Endodermal cell (in vitro differentiated cells): ENCODE measurements around the gene FBXL19. TPM values are rescaled to one million over a fixed set of nuclear protein-coding genes. Genes with fewer than 3 reads are reported as not detected.

ENCODE experiments used
- DNase-seq: peaks from one replicate; pipeline ENCODE4 v3.0.0-alpha.2; 2017
- H3K27ac ChIP-seq: 2 replicates; pipeline ENCODE4 v1.5.1; 2013; ENCODE audit warnings: mild to moderate bottlenecking, low read depth, low read length, moderate library complexity
- H3K27me3 ChIP-seq: 2 replicates; pipeline ENCODE4 v1.6.1; 2013; ENCODE audit warnings: mild to moderate bottlenecking, low read length, moderate library complexity; ENCODE audit not compliant: insufficient read depth, control insufficient read depth, poor library complexity, severe bottlenecking
- H3K36me3 ChIP-seq: 2 replicates; pipeline ENCODE4 v1.7.0; 2013; ENCODE audit warnings: mild to moderate bottlenecking, low read length, moderate library complexity; ENCODE audit not compliant: control insufficient read depth, insufficient read depth
- H3K4me1 ChIP-seq: one replicate; pipeline ENCODE4 v1.7.0; 2013; ENCODE audit warnings: low read length; ENCODE audit not compliant: control insufficient read depth, insufficient read depth
- H3K4me3 ChIP-seq: 2 replicates; pipeline ENCODE4 v1.5.1; 2013; ENCODE audit warnings: mild to moderate bottlenecking, low read length, moderate library complexity
- H3K9ac ChIP-seq: 2 replicates; pipeline ENCODE4 v1.6.1; 2013; ENCODE audit warnings: mild to moderate bottlenecking, low read length, moderate library complexity; ENCODE audit not compliant: poor library complexity, severe bottlenecking; ENCODE audit errors: extremely low read depth
- H3K9me3 ChIP-seq: 2 replicates; pipeline ENCODE4 v1.6.1; 2013; ENCODE audit warnings: mild to moderate bottlenecking, low read length, moderate library complexity; ENCODE audit not compliant: control insufficient read depth
- H3K27ac Mint-ChIP-seq: 2 replicates; pipeline ENCODE4 v1.8.0; 2020; ENCODE audit warnings: mixed read lengths
- H3K27me3 Mint-ChIP-seq: 2 replicates; pipeline ENCODE4 v1.8.0; 2021; ENCODE audit warnings: mild to moderate bottlenecking, mixed read lengths; ENCODE audit not compliant: insufficient read depth
- H3K36me3 Mint-ChIP-seq: 2 replicates; pipeline ENCODE4 v1.8.0; 2020; ENCODE audit warnings: low read depth, mixed read lengths
- H3K4me1 Mint-ChIP-seq: 2 replicates; pipeline ENCODE4 v1.8.0; 2020; ENCODE audit warnings: mixed read lengths
- H3K4me3 Mint-ChIP-seq: 2 replicates; pipeline ENCODE4 v1.8.0; 2020; ENCODE audit warnings: mild to moderate bottlenecking, moderate library complexity, mixed read lengths
- H3K9me3 Mint-ChIP-seq: 2 replicates; pipeline ENCODE4 v1.8.0; 2020; ENCODE audit warnings: mild to moderate bottlenecking, mixed read lengths
- CTCF ChIP-seq: fragments of 200-600 bp; sonication (generic); conservative IDR thresholded peaks from 2 replicates; pipeline ENCODE4 v1.5.0; 2021; ENCODE audit warnings: antibody characterized with exemption, mild to moderate bottlenecking
- WGBS, 2 experiments: methylation state at CpG; one replicate each; pipeline versions ENCODE4 v1.1.5 to v1.1.7; 2013; ENCODE audit warnings: missing lambda C conversion rate in 2 of 2, mixed read lengths in 1 of 2; ENCODE audit not compliant: insufficient coverage in 1 of 2, insufficient read length in 1 of 2; 5-methylcytosine and 5-hydroxymethylcytosine counted together
- total RNA-seq, 2 donors: library from RNA; stranded (reverse); fragmentation: NEBNext Ultra II Directional in 1 of 2; extraction: Animal tissue kit (Norgen Biotek cat#: 25700) in 1 of 2; gene quantifications; 2 replicates in 1 of 2; 3 replicates in 1 of 2; pipeline ENCODE4 v1.2.1, GENCODE V29; 2021

FBXL19 gene
- total RNA-seq, 2 donors from 2014 or later: 74.0 to 84.3 TPM

GRCh38 chr16:30921748-30922419, 1.5 kb upstream of the FBXL19 start:
- peaks cover 15% of the 10 kb centered on the region for H3K4me1 Mint-ChIP-seq
- 0 to 1% methylated on average over 30 to 37 of the region's 37 CpGs for WGBS, 2 experiments
- Histone ChIP-seq H3K36me3 (peaks cover 4% of the 10 kb centered on the region), H3K9me3 (no peaks in the 10 kb centered on the region), H3K27me3 (no peaks in the 10 kb centered on the region), H3K9ac (peak overlapping the region; percentile 97), H3K4me3 (peak overlapping the region; percentile 93), H3K27ac (peak overlapping the region; percentile 92), H3K4me1 (no peaks in the 10 kb centered on the region)
- peak overlapping the region; percentile 100 for H3K27ac Mint-ChIP-seq
- peak; percentile 96 for TF ChIP-seq CTCF
- peak overlapping the region; percentile 92 for H3K4me3 Mint-ChIP-seq
- no peaks in the 10 kb centered on the region for H3K9me3 Mint-ChIP-seq
- DNase-seq: peak; percentile 99
- peaks cover 7% of the 10 kb centered on the region for H3K36me3 Mint-ChIP-seq
- no peaks in the 10 kb centered on the region for H3K27me3 Mint-ChIP-seq

- Histone ChIP-seq H3K9ac (peak overlapping the region; percentile 97), H3K27me3 (no peaks in the 10 kb centered on the region), H3K27ac (peak overlapping the region; percentile 97), H3K4me1 (no peaks in the 10 kb centered on the region), H3K4me3 (peak overlapping the region; percentile 95), H3K36me3 (peaks cover 8% of the 10 kb centered on the region), H3K9me3 (no peaks in the 10 kb centered on the region)
- DNase-seq: peak; percentile 100
- no peak for TF ChIP-seq CTCF
- Mint-ChIP-seq H3K36me3 (peaks cover 7% of the 10 kb centered on the region), H3K27me3 (no peaks in the 10 kb centered on the region), H3K4me1 (peaks cover 15% of the 10 kb centered on the region), H3K9me3 (no peaks in the 10 kb centered on the region), H3K27ac (peak overlapping the region; percentile 100), H3K4me3 (peak overlapping the region; percentile 92)
- 0% methylated on average over 24 to 42 of the region's 42 CpGs for WGBS, 2 experiments
Measured at GRCh38 chr16:30922420-30922959, 882 bp upstream of the FBXL19 start.

GRCh38 chr16:30922960-30923535, 324 bp upstream of the FBXL19 start:
- no peaks in the 10 kb centered on the region for H3K9me3 Mint-ChIP-seq
- peaks cover 17% of the 10 kb centered on the region for H3K4me1 Mint-ChIP-seq
- Histone ChIP-seq H3K27ac (peak overlapping the region; percentile 97), H3K4me1 (no peaks in the 10 kb centered on the region), H3K36me3 (peaks cover 11% of the 10 kb centered on the region), H3K27me3 (no peaks in the 10 kb centered on the region), H3K9me3 (no peaks in the 10 kb centered on the region), H3K9ac (peak overlapping the region; percentile 97), H3K4me3 (peak overlapping the region; percentile 95)
- peak overlapping the region; percentile 100 for H3K27ac Mint-ChIP-seq
- peak; percentile 100 for DNase-seq
- no peak for TF ChIP-seq CTCF
- peaks cover 7% of the 10 kb centered on the region for H3K36me3 Mint-ChIP-seq
- H3K4me3 Mint-ChIP-seq: peak overlapping the region; percentile 92
- H3K27me3 Mint-ChIP-seq: no peaks in the 10 kb centered on the region
- 0% methylated on average over 18 to 32 of the region's 33 CpGs for WGBS, 2 experiments
